Colonic mucosa (tissue), 4 donors: Measurements from ENCODE around the gene LRRC10B. TPM values are rescaled to one million over a fixed set of nuclear protein-coding genes. Genes with fewer than 3 reads are reported as not detected.
A peak's percentile ranks its signal among the peaks of the same experiment; 100 is the strongest.

ENCODE experiments used
- DNase-seq: peaks from one replicate; pipeline ENCODE4 v3.0.0-alpha.2; 2020
- H3K27ac ChIP-seq: fragments of 200-600 bp; one replicate; pipeline ENCODE4 v1.8.0; 2021
- H3K27me3 ChIP-seq: fragments of 200-600 bp; one replicate; pipeline ENCODE4 v1.8.0; 2021
- H3K36me3 ChIP-seq: fragments of 200-600 bp; one replicate; pipeline ENCODE4 v1.8.0; 2021
- H3K4me1 ChIP-seq: fragments of 200-600 bp; one replicate; pipeline ENCODE4 v1.8.0; 2021; ENCODE audit warnings: mild to moderate bottlenecking
- H3K4me3 ChIP-seq: fragments of 200-600 bp; one replicate; pipeline ENCODE4 v1.8.0; 2021
- H3K9ac ChIP-seq, 2 donors: one replicate each; pipeline ENCODE4 v1.7.0; 2013; ENCODE audit warnings: control low read depth in 2 of 2, low read depth in 2 of 2, low read length in 2 of 2
- H3K9me3 ChIP-seq: fragments of 200-600 bp; one replicate; pipeline ENCODE4 v1.8.0; 2021
- CTCF ChIP-seq: fragments of 200-600 bp; IDR thresholded peaks from one replicate; pipeline ENCODE4 v1.8.0; 2022; ENCODE audit warnings: antibody characterized with exemption, mild to moderate bottlenecking
- intact Hi-C: fragments of 100-400 bp; cut with DNase I; formaldehyde crosslinking; loops from one replicate; pipeline ENCODE4 v1.14.1; 2022
- total RNA-seq, 2 donors: library from RNA; stranded (reverse); fragmentation: NEBNext Ultra II Directional in 1 of 2; extraction: Animal tissue kit (Norgen Biotek cat#: 25700) in 1 of 2; gene quantifications; one replicate each; pipeline ENCODE4 v1.2.1, GENCODE V29; 2021
- donor health status: healthy.
- donor health status: DM: no; HTN: no; CAD: no.
- donor health status: DM: no; HTN: no; CAD: no.

LRRC10B gene
- total RNA-seq, 2 donors from 2014 or later = 0.54 to 1.3 TPM

DNA sequence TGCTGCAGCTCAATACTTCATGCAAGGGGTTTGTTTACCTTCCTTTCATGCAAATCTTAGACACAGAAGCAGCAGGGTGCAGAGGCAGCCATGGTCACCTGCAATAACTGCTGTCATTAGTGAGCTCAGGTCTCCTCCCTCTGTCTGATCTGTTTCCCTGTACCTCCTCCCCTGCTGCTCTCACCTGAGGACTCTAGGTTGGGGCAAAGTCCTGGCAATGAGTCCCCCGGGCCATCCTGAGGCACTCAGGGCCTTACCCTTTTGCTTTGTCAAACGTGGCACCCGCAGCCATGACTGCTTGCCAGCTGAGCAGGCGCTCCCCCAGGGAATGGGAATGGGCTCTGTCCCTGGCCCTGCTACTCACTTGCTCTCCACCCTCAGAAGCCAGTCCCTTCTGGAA, 3.9 kb downstream of the LRRC10B start:
- Histone ChIP-seq H3K27ac (no peak overlapping the region), H3K4me1 (peaks cover 12% of the 10 kb centered on the region), H3K9me3 (no peaks in the 10 kb centered on the region), H3K36me3 (no peaks in the 10 kb centered on the region), H3K27me3 (peaks cover 5% of the 10 kb centered on the region), H3K9ac (peak overlapping the region in 1 of 2 donors; percentile 28), H3K4me3 (no peak overlapping the region)
- intact Hi-C loops = no loop called here
- no peak for DNase-seq
- no peak for TF ChIP-seq CTCF

DNA sequence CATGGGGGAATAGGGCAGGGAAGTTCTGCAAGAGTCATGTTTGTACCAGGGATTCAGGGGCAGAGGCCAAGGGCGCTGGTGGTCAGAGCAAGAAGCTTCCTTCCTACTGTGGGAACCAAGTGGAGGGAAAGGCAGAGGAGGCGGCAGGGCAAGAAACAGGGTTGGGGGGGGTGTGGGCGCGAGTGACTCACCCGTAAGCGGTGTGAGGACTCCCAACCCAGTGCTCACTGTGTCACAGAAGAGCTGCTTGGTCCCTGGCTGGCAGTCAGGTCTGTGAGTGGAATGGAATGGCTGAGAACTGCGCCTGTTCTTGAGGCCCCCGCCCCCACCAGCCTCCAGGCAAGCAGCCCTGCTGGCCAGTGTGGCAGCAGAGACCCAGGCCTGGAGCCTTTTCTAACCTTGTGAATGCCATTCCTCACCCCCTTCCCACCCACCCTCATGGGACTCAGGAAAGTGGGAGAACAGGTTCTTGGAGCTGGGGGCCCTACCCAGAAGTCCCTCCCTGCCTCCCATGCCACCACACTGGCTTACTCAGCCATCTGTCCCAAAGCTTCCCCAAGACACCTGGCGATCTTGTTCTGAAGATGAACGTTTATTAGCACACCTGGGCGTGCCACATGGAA, 4.7 kb downstream of the LRRC10B start:
- H3K27ac ChIP-seq = no peak overlapping the region

GRCh38 chr11:61514050-61514917, 5.7 kb downstream of the LRRC10B start:
- Histone ChIP-seq H3K27me3 (no peaks in the 10 kb centered on the region), H3K9me3 (no peaks in the 10 kb centered on the region), H3K9ac (no peak overlapping the region), H3K4me1 (peaks cover 5% of the 10 kb centered on the region), H3K27ac (no peak overlapping the region), H3K36me3 (no peaks in the 10 kb centered on the region), H3K4me3 (no peak overlapping the region)
- no peak for TF ChIP-seq CTCF
- DNase-seq = no peak
- intact Hi-C loops = no loop called here

More for the DNA sequence above, 4.7 kb downstream of the LRRC10B start:
- Histone ChIP-seq H3K36me3 (no peaks in the 10 kb centered on the region), H3K4me3 (no peak overlapping the region), H3K9me3 (no peaks in the 10 kb centered on the region), H3K4me1 (peaks cover 7% of the 10 kb centered on the region), H3K9ac (no peak overlapping the region), H3K27me3 (peaks cover 3% of the 10 kb centered on the region)
- no peak for DNase-seq
- no peak for TF ChIP-seq CTCF
- intact Hi-C loops = no loop called here

DNA sequence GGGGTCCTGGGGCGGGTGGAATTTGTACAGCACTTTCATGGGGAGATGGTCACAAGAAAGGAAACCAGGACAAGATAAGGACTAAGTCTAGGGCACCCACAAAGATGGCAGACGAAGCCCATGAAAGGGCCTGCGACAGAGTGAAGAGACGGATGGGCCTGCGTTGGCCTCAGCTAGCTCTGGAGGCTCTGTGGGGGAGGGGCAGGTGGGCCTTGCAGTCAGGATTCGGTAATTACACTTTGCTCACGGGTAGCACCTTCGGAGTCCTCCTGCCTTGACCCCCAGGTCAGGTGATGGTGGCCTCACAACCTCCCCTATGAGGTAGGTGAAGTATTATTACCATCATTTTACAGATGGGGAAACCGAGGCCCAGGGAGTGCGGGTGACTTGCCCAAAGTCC, 7.1 kb downstream of the LRRC10B start:
- Histone ChIP-seq H3K9ac (no peak overlapping the region), H3K4me3 (no peak overlapping the region), H3K36me3 (no peaks in the 10 kb centered on the region), H3K9me3 (no peaks in the 10 kb centered on the region), H3K27me3 (no peaks in the 10 kb centered on the region), H3K27ac (no peak overlapping the region), H3K4me1 (no peaks in the 10 kb centered on the region)
- TF ChIP-seq CTCF = no peak
- DNase-seq = no peak
- intact Hi-C loops = loop anchor here (2.0 kb wide), 1 partner anchor 39 kb away; no protein-coding TSS in a partner anchor

GRCh38 chr11:61516191-61516590, 7.6 kb downstream of the LRRC10B start:
- intact Hi-C loops = loop anchor here (2.0 kb wide), 1 partner anchor 39 kb away; no protein-coding TSS in a partner anchor
- no peaks in the 10 kb centered on the region for H3K27me3 ChIP-seq
- no peaks in the 10 kb centered on the region for H3K9me3 ChIP-seq
- H3K27ac ChIP-seq = no peak overlapping the region
- DNase-seq = no peak
- no peaks in the 10 kb centered on the region for H3K36me3 ChIP-seq
- no peaks in the 10 kb centered on the region for H3K4me1 ChIP-seq
- H3K9ac ChIP-seq = no peak overlapping the region
- no peak overlapping the region for H3K4me3 ChIP-seq
- TF ChIP-seq CTCF = no peak
